SK-N-MC (cell line): Measurements from ENCODE around the gene SLC15A3.

Experiments
- EZH2 ChIP-seq: fragments of 200-600 bp; sonication (generic); IDR thresholded peaks from one replicate; pipeline ENCODE4 v1.6.1; 2017; ENCODE audit warnings: antibody characterized with exemption
- POLR2AphosphoS5 ChIP-seq: IDR thresholded peaks from 2 replicates; pipeline ENCODE4 v1.6.1; 2012; ENCODE audit warnings: mild to moderate bottlenecking, low read depth, low read length, borderline replicate concordance

- TF ChIP-seq POLR2AphosphoS5 = no peak
- no peak for TF ChIP-seq EZH2
Measured at GRCh38 chr11:60914633-60915247, 37.2 kb downstream of the SLC15A3 start.
